H1 (cell line): ENCODE measurements around the gene HS2ST1. TPM values are rescaled to one million over a fixed set of nuclear protein-coding genes. Genes with fewer than 3 reads are reported as not detected.

Experiments
- CTCF ChIA-PET: fragments of 300-600 bp; sonication (Branson Sonifier 250); formaldehyde crosslinking; loops from one replicate; lab custom pipeline; 2021; ENCODE audit not compliant: partially characterized antibody; lab: Charles Lee
- POLR2A ChIA-PET: fragments of 300-600 bp; sonication (Branson Sonifier 250); formaldehyde crosslinking; loops from one replicate; lab custom pipeline; 2021; ENCODE audit warnings: inconsistent platforms; ENCODE audit not compliant: partially characterized antibody; lab: Charles Lee
- DNase-seq, 2 experiments: peaks; one replicate each; pipeline versions ENCODE4 v3.0.0 to v3.0.0-alpha.2; 2010 to 2022; ENCODE audit warnings: low spot score in 2 of 2, low read depth in 1 of 2, mixed read lengths in 1 of 2
- FAIRE-seq: peaks from 2 replicates; lab custom pipeline; 2011; peaks lifted over from hg19 to GRCh38; lab: Jason Lieb, UNC
- H2AFZ ChIP-seq: 2 replicates; pipeline ENCODE4 v1.8.1; 2012; ENCODE audit warnings: low read length, inconsistent platforms
- H2AK5ac ChIP-seq: 2 replicates; pipeline ENCODE4 v1.6.1; 2013; ENCODE audit warnings: low read depth, low read length
- H2BK120ac ChIP-seq: replicated peaks from 2 replicates; pipeline ENCODE3; 2013; ENCODE audit warnings: low read depth, low read length, inconsistent platforms
- H2BK12ac ChIP-seq: 2 replicates; pipeline ENCODE4 v1.6.1; 2013; ENCODE audit warnings: low read depth, low read length
- H2BK15ac ChIP-seq: 2 replicates; pipeline ENCODE4 v1.6.1; 2013; ENCODE audit warnings: low read length
- H2BK20ac ChIP-seq: 2 replicates; pipeline ENCODE4 v1.6.1; 2013; ENCODE audit warnings: low read length
- H2BK5ac ChIP-seq: 2 replicates; pipeline ENCODE4 v1.6.1; 2013; ENCODE audit warnings: low read depth, low read length
- H3K14ac ChIP-seq: 2 replicates; pipeline ENCODE4 v1.6.1; 2013; ENCODE audit warnings: inconsistent platforms; ENCODE audit not compliant: insufficient read length
- H3K18ac ChIP-seq: 2 replicates; pipeline ENCODE4 v1.6.1; 2013; ENCODE audit warnings: low read length; ENCODE audit errors: extremely low read depth
- H3K23ac ChIP-seq: 2 replicates; pipeline ENCODE4 v1.6.1; 2013; ENCODE audit warnings: inconsistent platforms; ENCODE audit not compliant: insufficient read length
- H3K23me2 ChIP-seq: 2 replicates; pipeline ENCODE4 v1.6.1; 2013; ENCODE audit warnings: low read depth, low read length
- H3K27ac ChIP-seq: 2 replicates; pipeline ENCODE4 v1.6.1; 2011; ENCODE audit warnings: low read depth, low read length, inconsistent platforms
- H3K27me3 ChIP-seq, 4 experiments: replicated peaks in 1 of 4; 1 replicate in 1 of 4; 2 replicates in 3 of 4; pipeline versions ENCODE4 v1.6.1 to v1.8.1; 2011 to 2013; ENCODE audit warnings: low read length in 3 of 4, mild to moderate bottlenecking in 3 of 4, inconsistent platforms in 2 of 4, mixed read lengths in 2 of 4, moderate library complexity in 1 of 4; ENCODE audit not compliant: control insufficient read depth in 3 of 4, insufficient read depth in 3 of 4; ENCODE audit errors: extremely low read depth in 1 of 4
- H3K36me3 ChIP-seq, 4 experiments: 2 replicates each; pipeline versions ENCODE4 v1.6.1 to v1.8.1; 2011 to 2013; ENCODE audit warnings: mild to moderate bottlenecking in 4 of 4, low read length in 3 of 4, moderate library complexity in 2 of 4, control low read depth in 1 of 4, inconsistent platforms in 1 of 4; ENCODE audit not compliant: insufficient read depth in 4 of 4, control insufficient read depth in 2 of 4
- H3K4ac ChIP-seq: replicated peaks from 2 replicates; pipeline ENCODE3; 2013; ENCODE audit warnings: low read length, low read depth, mixed read lengths, inconsistent platforms; ENCODE audit not compliant: insufficient read length
- H3K4me1 ChIP-seq, 4 experiments: replicated peaks in 1 of 4; 1 replicate in 1 of 4; 2 replicates in 3 of 4; pipeline versions ENCODE4 v1.6.1 to v1.8.1; 2011 to 2013; ENCODE audit warnings: low read length in 3 of 4, inconsistent platforms in 2 of 4, mixed read lengths in 1 of 4; ENCODE audit not compliant: insufficient read depth in 4 of 4, control insufficient read depth in 3 of 4
- H3K4me2 ChIP-seq, 2 experiments: 2 replicates each; pipeline versions ENCODE4 v1.6.1 to v1.8.1; 2011 to 2013; ENCODE audit warnings: low read depth in 2 of 2, low read length in 2 of 2, control low read depth in 1 of 2, inconsistent platforms in 1 of 2, mild to moderate bottlenecking in 1 of 2; ENCODE audit not compliant: insufficient read depth in 1 of 2
- H3K4me3 ChIP-seq, 4 experiments: fragments of 200-600, 300-600 bp in 1 of 4; sonication (generic), shearing (Covaris generic), sonication (Bioruptor Twin) in 1 of 4; 2 replicates each; pipeline versions ENCODE4 v1.5.1 to v1.8.1; 2011 to 2016; ENCODE audit warnings: low read length in 4 of 4, low read depth in 3 of 4, control low read depth in 2 of 4, inconsistent platforms in 2 of 4, mild to moderate bottlenecking in 2 of 4, mixed read lengths in 1 of 4, moderate library complexity in 1 of 4; ENCODE audit not compliant: insufficient read depth in 2 of 4; ENCODE audit errors: extremely low read depth in 1 of 4
- H3K56ac ChIP-seq: replicated peaks from 2 replicates; pipeline ENCODE3; 2013; ENCODE audit warnings: low read depth, mild to moderate bottlenecking, mixed read lengths, low read length, inconsistent platforms; ENCODE audit not compliant: insufficient read length
- H3K79me1 ChIP-seq: 2 replicates; pipeline ENCODE4 v1.6.1; 2013; ENCODE audit warnings: low read depth, low read length, control low read depth
- H3K79me2 ChIP-seq, 2 experiments: 2 replicates each; pipeline versions ENCODE4 v1.6.1 to v1.8.1; 2012 to 2013; ENCODE audit warnings: low read length in 2 of 2, mild to moderate bottlenecking in 2 of 2, inconsistent platforms in 1 of 2; ENCODE audit not compliant: insufficient read depth in 2 of 2, control insufficient read depth in 1 of 2
- H3K9ac ChIP-seq, 4 experiments: replicated peaks in 1 of 4; 1 replicate in 1 of 4; 2 replicates in 3 of 4; pipeline versions ENCODE4 v1.6.1 to v1.8.1; 2011 to 2013; ENCODE audit warnings: low read depth in 3 of 4, low read length in 3 of 4, control low read depth in 2 of 4, mild to moderate bottlenecking in 2 of 4, moderate library complexity in 2 of 4, inconsistent platforms in 1 of 4; ENCODE audit errors: extremely low read depth in 1 of 4
- H3K9me3 ChIP-seq, 2 experiments: 2 replicates each; pipeline versions ENCODE4 v1.6.1 to v1.8.1; 2012 to 2013; ENCODE audit warnings: mild to moderate bottlenecking in 2 of 2, moderate library complexity in 2 of 2, control low read depth in 1 of 2, inconsistent platforms in 1 of 2, low read depth in 1 of 2, low read length in 1 of 2, mixed read lengths in 1 of 2; ENCODE audit not compliant: insufficient read depth in 2 of 2
- H4K20me1 ChIP-seq, 2 experiments: replicated peaks in 1 of 2; 2 replicates each; pipeline versions ENCODE3 to v1.8.1; 2011 to 2013; ENCODE audit warnings: inconsistent platforms in 2 of 2, low read length in 2 of 2, mild to moderate bottlenecking in 1 of 2; ENCODE audit not compliant: insufficient read depth in 2 of 2, control insufficient read depth in 1 of 2
- H4K5ac ChIP-seq: 2 replicates; pipeline ENCODE4 v1.6.1; 2013; ENCODE audit warnings: low read length, low read depth, mixed read lengths, inconsistent platforms; ENCODE audit not compliant: insufficient read length
- H4K8ac ChIP-seq: 2 replicates; pipeline ENCODE4 v1.8.0; 2013; ENCODE audit warnings: mild to moderate bottlenecking, moderate library complexity, low read length, inconsistent platforms; ENCODE audit not compliant: insufficient read depth; ENCODE audit errors: extremely low read depth
- H4K91ac ChIP-seq: replicated peaks from 2 replicates; pipeline ENCODE3; 2013; ENCODE audit warnings: low read length, mixed read lengths, inconsistent platforms; ENCODE audit not compliant: insufficient read length
- CHD2 ChIP-seq: IDR thresholded peaks from 2 replicates; pipeline ENCODE4 v1.6.1; 2012; ENCODE audit warnings: low read length, improper control_type of control experiment
- CTCF ChIP-seq, 3 experiments: IDR thresholded peaks; 1 replicate in 2 of 3; 2 replicates in 1 of 3; pipeline versions ENCODE4 v1.5.1 to v1.6.1; 2011; ENCODE audit warnings: low read length in 3 of 3, mild to moderate bottlenecking in 3 of 3, inconsistent platforms in 2 of 3, low read depth in 1 of 3, moderate library complexity in 1 of 3; ENCODE audit not compliant: insufficient read depth in 1 of 3; ENCODE audit errors: control extremely low read depth in 1 of 3
- RAD21 ChIP-seq, 2 experiments: IDR thresholded peaks in 1 of 2; conservative IDR thresholded peaks in 1 of 2; 2 replicates each; pipeline ENCODE4 v1.6.1; 2011; ENCODE audit warnings: low read depth in 2 of 2, low read length in 2 of 2, improper control_type of control experiment in 1 of 2, inconsistent platforms in 1 of 2, mild to moderate bottlenecking in 1 of 2, moderate library complexity in 1 of 2
- WGBS, 2 experiments: shearing (Covaris generic) in 1 of 2; methylation state at CpG; one replicate each; pipeline versions ENCODE4 v1.1.6 to v1.1.7; 2013 to 2015; ENCODE audit warnings: low lambda C conversion rate in 2 of 2, mixed read lengths in 2 of 2, inconsistent platforms in 1 of 2, low coverage in 1 of 2, missing lambda C conversion rate in 1 of 2; ENCODE audit not compliant: insufficient replicate concordance in 2 of 2, insufficient coverage in 1 of 2, insufficient read length in 1 of 2; ENCODE audit errors: extremely low coverage in 1 of 2, missing lambda C conversion rate in 1 of 2; 5-methylcytosine and 5-hydroxymethylcytosine counted together
- polyA plus RNA-seq, 7 experiments: library from polyadenylated mRNA; depleted of rRNA in 3 of 7; stranded (reverse) in 5 of 7; unstranded in 2 of 7; fragments of >200 nt in 5 of 7; fragments of 200-250 nt in 2 of 7; gene quantifications; 1 replicate in 5 of 7; 2 replicates in 1 of 7; 4 replicates in 1 of 7; pipeline versions ENCODE4 v1.2.1 to v1.2.3, GENCODE V29; 2011 to 2013; ENCODE audit warnings: missing spikeins in 2 of 7, mixed read lengths in 2 of 7
- total RNA-seq: library from RNA; stranded (reverse); fragmentation: NEBNext Ultra II Directional; extraction: Animal tissue kit (Norgen Biotek cat#: 25700); gene quantifications from 2 replicates; pipeline ENCODE4 v1.2.1, GENCODE V29; 2021

Gene HS2ST1
- total and polyA plus RNA-seq, 2 of the 8 experiments (the other 6 are each of a cell fraction or from before 2014, with no cell fraction given): 5.2 to 28.3 TPM

GRCh38 chr1:86965012-86965826 lies 50.8 kb downstream of the HS2ST1 start:
- H2BK15ac ChIP-seq: no peak overlapping the region
- no peak overlapping the region for H2BK12ac ChIP-seq
- no peak overlapping the region for H3K18ac ChIP-seq
- H3K27ac ChIP-seq: no peak overlapping the region
- peak; percentile 85 to 89 for TF ChIP-seq RAD21 (IDR thresholded peaks at IDR 0.05 in 1 of 2, conservative IDR thresholded peaks at IDR 0.05 in 1 of 2; ENCODE audit: low read depth in 2 of 2, low read length in 2 of 2)
- no peak for TF ChIP-seq CHD2
- TF ChIP-seq CTCF (IDR thresholded peaks at IDR 0.05; ENCODE audit: control extremely low read depth in 1 of 3, insufficient read depth in 1 of 3, low read depth in 1 of 3, low read length in 3 of 3): peak in 2 of 3 experiments; percentile 60 to 68; a peak in 3 of 4 replicates
- ChIA-PET CTCF (interaction anchor here (0.7 to 3.2 kb wide), 34 partner anchors 9 to 394 kb away, joined by 3 to 17 read pairs (median 4); partner anchors contain the start of genes HS2ST1 and SELENOF), POLR2A (interaction anchor here (0.8 to 1.5 kb wide), 5 partner anchors 10 to 85 kb away, joined by 3 to 4 read pairs (median 3); partner anchors contain the start of genes HS2ST1 and SELENOF)
- no peaks in the 10 kb centered on the region for H3K79me1 ChIP-seq
- no peak overlapping the region for H3K9ac ChIP-seq
- no peak overlapping the region for H2AK5ac ChIP-seq
- DNase-seq: no peak
- no peak overlapping the region for H2BK5ac ChIP-seq
- WGBS, 2 experiments: 67% methylated on average over 2 of the region's 2 CpGs; no CpG with 5 or more reads in 1 of the 2 experiments
- H4K20me1 ChIP-seq: peaks cover 0 to 3% of the 10 kb centered on the region in 2 experiments
- no peak overlapping the region for H4K8ac ChIP-seq
- H3K36me3 ChIP-seq: no peaks in the 10 kb centered on the region; a peak in 1 of 8 replicates
- no peaks in the 10 kb centered on the region for H3K27me3 ChIP-seq
- H3K4ac ChIP-seq: no peak overlapping the region
- H3K56ac ChIP-seq: no peak overlapping the region
- no peak overlapping the region for H2BK120ac ChIP-seq
- no peak overlapping the region for H4K91ac ChIP-seq
- peaks cover 0 to 12% of the 10 kb centered on the region in 2 experiments; a peak in 2 of 4 replicates for H3K9me3 ChIP-seq
- peak; percentile 74 for FAIRE-seq
- H3K14ac ChIP-seq: no peak overlapping the region
- H3K4me2 ChIP-seq: no peak overlapping the region
- no peak overlapping the region for H3K23ac ChIP-seq
- peaks cover 0 to 57% of the 10 kb centered on the region in 2 experiments; a peak in 2 of 4 replicates for H3K79me2 ChIP-seq
- no peak overlapping the region for H4K5ac ChIP-seq
- H3K4me3 ChIP-seq: no peak overlapping the region
- H3K23me2 ChIP-seq: no peaks in the 10 kb centered on the region
- H2AFZ ChIP-seq: no peak overlapping the region
- no peak overlapping the region for H2BK20ac ChIP-seq
- no peaks in the 10 kb centered on the region for H3K4me1 ChIP-seq
